Uterus (tissue), 2 donors: Measurements from ENCODE around the gene ATXN10.

Experiments
- POLR2A ChIP-seq, 2 donors: fragments of 450-650 bp; IDR thresholded peaks; one replicate each; pipeline ENCODE4 v1.6.1; 2016; ENCODE audit warnings: antibody characterized with exemption in 2 of 2, mild to moderate bottlenecking in 1 of 2, moderate library complexity in 1 of 2
- TF ChIP-seq, protein P1 (sequence below), 4 experiments: fragments of 200-600 bp in 2 of 4; fragments of 450-650 bp in 2 of 4; sonication (generic) in 2 of 4; IDR thresholded peaks; one replicate each; pipeline ENCODE4 v1.5.1; 2016 to 2019; ENCODE audit warnings: antibody characterized with exemption in 4 of 4, mild to moderate bottlenecking in 2 of 4, moderate library complexity in 1 of 4

DNA sequence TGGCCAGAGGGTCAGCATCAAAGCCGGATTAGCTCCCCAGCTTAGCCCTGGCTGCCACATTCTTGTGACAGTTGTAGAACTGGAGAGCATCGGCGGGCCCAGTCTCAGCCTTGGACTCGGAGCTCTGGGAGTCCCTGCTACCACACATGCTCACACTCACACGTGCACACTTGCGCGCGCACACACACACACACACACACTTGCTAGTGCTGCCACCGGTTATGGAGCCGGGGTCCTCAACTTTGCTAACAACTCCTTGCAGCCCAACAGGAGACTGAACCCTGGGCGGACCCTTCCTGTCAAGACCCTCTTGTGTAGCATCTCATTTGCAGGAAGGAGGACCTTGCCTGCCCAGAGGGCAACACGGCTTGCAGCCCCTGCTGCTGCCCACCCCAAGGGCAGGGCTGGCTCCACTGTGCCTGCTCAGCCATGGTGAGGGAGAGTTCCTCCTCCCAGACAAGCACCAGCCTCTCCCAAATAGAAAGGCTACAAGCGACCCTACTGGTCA lies 197.8 kb downstream of the ATXN10 start:
- TF ChIP-seq, protein P1, sequence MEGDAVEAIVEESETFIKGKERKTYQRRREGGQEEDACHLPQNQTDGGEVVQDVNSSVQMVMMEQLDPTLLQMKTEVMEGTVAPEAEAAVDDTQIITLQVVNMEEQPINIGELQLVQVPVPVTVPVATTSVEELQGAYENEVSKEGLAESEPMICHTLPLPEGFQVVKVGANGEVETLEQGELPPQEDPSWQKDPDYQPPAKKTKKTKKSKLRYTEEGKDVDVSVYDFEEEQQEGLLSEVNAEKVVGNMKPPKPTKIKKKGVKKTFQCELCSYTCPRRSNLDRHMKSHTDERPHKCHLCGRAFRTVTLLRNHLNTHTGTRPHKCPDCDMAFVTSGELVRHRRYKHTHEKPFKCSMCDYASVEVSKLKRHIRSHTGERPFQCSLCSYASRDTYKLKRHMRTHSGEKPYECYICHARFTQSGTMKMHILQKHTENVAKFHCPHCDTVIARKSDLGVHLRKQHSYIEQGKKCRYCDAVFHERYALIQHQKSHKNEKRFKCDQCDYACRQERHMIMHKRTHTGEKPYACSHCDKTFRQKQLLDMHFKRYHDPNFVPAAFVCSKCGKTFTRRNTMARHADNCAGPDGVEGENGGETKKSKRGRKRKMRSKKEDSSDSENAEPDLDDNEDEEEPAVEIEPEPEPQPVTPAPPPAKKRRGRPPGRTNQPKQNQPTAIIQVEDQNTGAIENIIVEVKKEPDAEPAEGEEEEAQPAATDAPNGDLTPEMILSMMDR (IDR thresholded peaks at IDR 0.05): no peak
- TF ChIP-seq POLR2A (IDR thresholded peaks at IDR 0.05): no peak
